Cardiac septum (tissue), 1 donor: ENCODE data around the gene HOMER1. TPM values are rescaled to one million over a fixed set of nuclear protein-coding genes. Genes with fewer than 3 reads are reported as not detected.
"Not testable (repeated sequence)": the region's sequence is repeated elsewhere in the genome, so short reads cannot be mapped to it uniquely, and the experiment has no call there.

Experiments used
- DNase-seq: peaks from one replicate; pipeline ENCODE4 v3.0.0-alpha.2; 2020; ENCODE audit warnings: low spot score
- intact Hi-C: fragments of 100-400 bp; cut with DNase I; formaldehyde crosslinking; loops from one replicate; pipeline ENCODE4 v1.14.0; 2022
- total RNA-seq: library from RNA; stranded (reverse); fragmentation: NEBNext Ultra II Directional; extraction: Animal tissue kit (Norgen Biotek cat#: 25700); gene quantifications from one replicate; pipeline ENCODE4 v1.2.1, GENCODE V29; 2021
- donor health status: DM: no; HTN: no; CAD: no.

HOMER1 gene
- total RNA-seq, 1 donor from 2014 or later, result 67.4 TPM

- no peak for DNase-seq
- intact Hi-C loops, result no loop called here
These were observed 57.5 kb downstream of the HOMER1 start for GRCh38 chr5:79456400-79456799.

GRCh38 chr5:79454043-79454442 is 59.9 kb downstream of the HOMER1 start:
- DNase-seq, result no peak
- intact Hi-C loops, result no loop called here

GRCh38 chr5:79448336-79448735 is 65.6 kb downstream of the HOMER1 start:
- no peak for DNase-seq

DNA sequence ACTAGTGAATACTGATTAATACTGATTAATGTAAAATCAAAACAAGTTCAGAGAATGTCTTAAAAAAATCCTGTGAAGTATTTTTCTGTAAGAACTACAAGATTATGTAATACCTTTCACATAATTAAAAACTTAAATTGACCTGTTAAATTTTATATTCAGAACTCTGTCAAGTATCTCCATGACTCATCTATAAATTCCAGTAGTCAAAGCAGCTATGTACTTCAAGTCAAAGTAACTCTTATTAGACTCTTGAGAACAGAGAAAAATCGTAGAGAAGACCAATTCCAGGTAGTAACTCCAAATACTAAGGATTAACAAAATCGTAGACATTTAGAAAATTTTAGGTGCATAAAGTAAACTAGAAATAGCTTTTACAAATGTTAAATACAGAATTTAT is 77.1 kb downstream of the HOMER1 start:
- no peak for DNase-seq
- intact Hi-C loops, result no loop called here

More at GRCh38 chr5:79448336-79448735, 65.6 kb downstream of the HOMER1 start:
- intact Hi-C loops, result no loop called here

- DNase-seq, result no peak
- intact Hi-C loops, result no loop called here
These were observed 77.7 kb downstream of the HOMER1 start for GRCh38 chr5:79436224-79436623.

GRCh38 chr5:79430196-79430595 is 83.7 kb downstream of the HOMER1 start:
- intact Hi-C loops, result no loop called here
- DNase-seq, result no peak

- no peak for DNase-seq
- intact Hi-C loops, result no loop called here
These were observed 90.6 kb downstream of the HOMER1 start for GRCh38 chr5:79423296-79423695.

DNA sequence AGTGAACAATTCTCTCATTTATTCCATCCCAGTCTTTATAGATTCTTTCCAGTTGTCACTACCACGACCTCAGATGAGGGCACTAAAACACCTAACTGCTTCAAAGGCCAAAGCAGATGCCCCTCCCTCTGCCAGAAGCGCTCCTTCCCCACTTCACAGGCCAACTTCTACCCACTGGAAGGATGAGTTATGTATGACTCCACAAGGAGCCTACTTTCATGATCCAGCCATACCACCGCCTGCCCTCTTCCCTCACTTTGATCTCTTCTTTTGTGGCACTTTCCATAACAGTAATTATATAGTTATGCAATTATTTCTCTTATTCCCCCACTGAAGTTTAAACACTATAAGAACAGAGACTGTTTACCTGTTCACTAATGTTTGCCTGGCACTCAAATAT is 93.7 kb downstream of the HOMER1 start:
- intact Hi-C loops, result no loop called here
- DNase-seq, result no peak

DNA sequence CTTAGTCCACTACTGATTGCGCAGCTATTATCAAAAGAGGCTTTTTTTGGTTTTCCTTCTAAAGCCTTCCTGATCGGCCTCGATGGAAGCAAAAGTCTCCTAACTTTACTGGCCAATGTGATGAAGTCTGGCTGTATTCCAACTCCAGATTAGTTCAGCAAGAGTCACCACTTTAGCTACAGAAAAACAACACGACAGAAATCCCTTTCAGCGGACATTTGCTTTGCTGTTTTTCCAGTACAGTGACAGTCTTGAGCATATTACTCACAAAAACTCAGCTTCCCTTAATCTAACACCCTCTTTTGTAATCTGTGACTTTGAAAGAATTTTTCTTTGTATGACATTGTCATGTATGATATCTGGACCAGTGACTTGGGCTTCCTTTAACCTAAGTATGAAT is 95.7 kb downstream of the HOMER1 start:
- intact Hi-C loops, result no loop called here
- no peak for DNase-seq

DNA sequence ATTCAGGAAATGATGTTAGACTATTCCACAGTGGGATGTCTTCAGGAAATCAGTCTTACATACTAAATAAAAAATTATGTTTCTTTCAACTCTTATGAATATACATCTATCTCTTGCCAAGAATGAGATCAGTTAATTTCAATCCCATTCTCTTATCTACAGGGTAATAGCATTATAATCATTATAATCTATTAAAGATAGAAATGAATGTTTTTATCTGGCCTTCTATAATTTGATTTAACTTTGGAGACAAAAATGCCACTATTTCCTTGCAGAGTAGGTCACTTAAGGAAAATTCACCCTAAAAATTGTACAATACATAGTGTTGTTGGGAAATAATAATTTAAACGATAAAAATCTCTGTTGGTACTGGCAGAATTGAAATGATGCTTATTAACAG is 96.4 kb downstream of the HOMER1 start:
- DNase-seq, result no peak
- intact Hi-C loops, result no loop called here

DNA sequence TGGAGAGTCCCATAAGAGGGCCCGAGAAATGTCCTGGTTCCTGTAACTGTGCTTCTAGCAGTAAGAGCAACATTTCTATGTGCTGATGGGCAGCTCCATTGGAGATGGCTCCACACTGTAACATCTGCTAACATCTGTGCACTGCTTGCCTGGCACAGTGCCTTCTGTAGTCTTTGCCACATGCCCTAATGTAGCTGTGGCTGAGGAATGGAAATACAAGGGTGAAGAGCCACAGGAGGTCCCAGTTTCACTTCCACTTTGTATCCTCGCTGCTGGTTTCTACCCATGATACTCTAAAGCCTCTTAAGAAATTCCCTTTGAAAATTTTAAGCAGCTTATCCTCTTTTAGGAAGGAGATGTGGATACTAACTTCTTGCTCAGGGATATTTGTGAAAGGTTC is 97.4 kb downstream of the HOMER1 start:
- intact Hi-C loops, result no loop called here
- no peak for DNase-seq

GRCh38 chr5:79413112-79413511 is 100.8 kb downstream of the HOMER1 start:
- intact Hi-C loops, result no loop called here
- DNase-seq, result no peak

GRCh38 chr5:79408028-79408427 is 105.9 kb downstream of the HOMER1 start:
- intact Hi-C loops, result no loop called here

GRCh38 chr5:79407591-79407990 is 106.3 kb downstream of the HOMER1 start:
- no peak for DNase-seq
- intact Hi-C loops, result no loop called here

More at GRCh38 chr5:79408028-79408427, 105.9 kb downstream of the HOMER1 start:
- no peak for DNase-seq

DNA sequence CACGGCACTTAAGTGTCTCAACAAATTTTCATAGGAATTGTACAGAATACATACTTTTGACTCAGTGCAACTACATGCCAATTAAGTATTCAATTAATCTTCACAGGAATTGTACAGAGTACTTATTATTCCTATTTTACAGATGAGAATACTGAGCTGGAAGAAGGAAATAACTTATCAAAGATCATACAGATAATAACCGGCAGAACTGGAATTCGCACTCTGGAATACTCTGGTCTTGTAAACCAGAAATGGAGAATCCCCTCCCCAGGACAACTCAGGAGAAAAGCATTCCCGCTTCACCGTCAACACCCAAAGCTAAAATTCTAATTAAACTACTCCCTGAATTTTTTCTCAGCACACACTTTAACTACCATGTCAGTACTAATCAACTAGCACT is 112.7 kb downstream of the HOMER1 start:
- no peak for DNase-seq
- intact Hi-C loops, result no loop called here

DNA sequence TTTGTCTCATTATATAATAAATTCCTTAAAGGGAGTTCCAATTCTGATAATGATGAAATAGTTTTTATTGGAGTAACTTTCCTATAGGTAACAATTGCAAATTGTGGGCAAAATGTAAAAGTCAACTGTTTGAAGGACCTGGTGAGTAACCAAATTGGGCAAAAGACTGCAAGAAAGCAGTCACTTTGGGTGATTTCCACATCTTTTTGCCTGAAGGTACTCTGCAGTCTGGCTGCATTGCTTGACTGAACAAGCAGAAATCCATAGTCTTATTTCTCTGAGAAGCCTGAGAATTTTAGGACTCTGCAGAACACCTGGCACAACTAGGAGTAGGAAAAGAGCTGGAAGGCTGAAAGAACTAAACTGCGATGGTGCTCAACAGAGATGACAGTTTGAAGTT is 114.9 kb downstream of the HOMER1 start:
- intact Hi-C loops, result no loop called here
- no peak for DNase-seq

GRCh38 chr5:79397080-79397479 is 116.9 kb downstream of the HOMER1 start:
- intact Hi-C loops, result no loop called here
- no peak for DNase-seq

- intact Hi-C loops, result no loop called here
- no peak for DNase-seq
These were observed 117.7 kb downstream of the HOMER1 start for GRCh38 chr5:79396265-79396664.

- no peak for DNase-seq
- intact Hi-C loops, result no loop called here
These were observed 118.6 kb downstream of the HOMER1 start for GRCh38 chr5:79395296-79395695.

- intact Hi-C loops, result no loop called here
- DNase-seq, result no peak
These were observed 121.2 kb downstream of the HOMER1 start for GRCh38 chr5:79392776-79393175.

GRCh38 chr5:79386679-79387078 is 127.3 kb downstream of the HOMER1 start:
- DNase-seq, result no peak
- intact Hi-C loops, result no loop called here

DNA sequence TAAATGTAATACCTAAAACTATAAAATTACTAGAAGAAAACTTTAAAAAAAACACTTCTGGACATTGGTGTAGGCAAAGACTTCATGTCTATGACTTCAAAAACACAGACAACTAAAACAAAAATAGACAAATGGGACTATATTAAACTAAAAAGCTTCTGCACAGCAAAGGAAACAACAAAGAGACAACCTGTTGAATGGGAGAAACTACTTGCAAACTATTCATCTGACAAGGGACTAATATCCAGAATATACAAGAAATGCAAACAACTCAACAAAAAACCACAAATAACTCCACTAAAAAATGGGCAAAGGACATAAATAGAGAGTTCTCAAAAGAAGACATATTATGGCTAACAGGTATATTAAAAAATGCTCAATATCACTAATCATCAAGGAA is 128.8 kb downstream of the HOMER1 start:
- intact Hi-C loops, DNase-seq: not testable (repeated sequence)
